ENCODE data around the gene BHLHE40. TPM values are rescaled to one million over a fixed set of nuclear protein-coding genes. Genes with fewer than 3 reads are reported as not detected.

BHLHE40 gene
- polyA plus RNA-seq, 3 donors: 20.2 to 167 (median 23.4) TPM

GRCh38 chr3:4939276-4939675, 40.0 kb upstream of the BHLHE40 start:
- H3K4me3 Mint-ChIP-seq: no peak overlapping the region
- Histone ChIP-seq H3K36me3 (replicated peaks in 1 of 2; ENCODE audit: control insufficient read depth in 1 of 2, insufficient read depth in 2 of 2, low read length in 2 of 2) (no peaks in the 10 kb centered on the region), H3K79me2 (ENCODE audit: insufficient read depth, low read length) (no peaks in the 10 kb centered on the region), H3K27me3 (ENCODE audit: control insufficient read depth in 2 of 2, insufficient read depth in 2 of 2, low read length in 2 of 2) (no peaks in the 10 kb centered on the region), H3K9ac (ENCODE audit: insufficient read depth, low read length, poor library complexity, severe bottlenecking) (no peak overlapping the region), H2AFZ (ENCODE audit: insufficient read depth, low read depth, low read length, poor library complexity, severe bottlenecking) (no peak overlapping the region), H3K4me2 (replicated peaks; ENCODE audit: extremely low read depth, low read length, poor library complexity, severe bottlenecking) (no peak overlapping the region), H3K27ac (ENCODE audit: low read depth in 1 of 2, low read length in 2 of 2) (no peak overlapping the region), H3K9me3 (replicated peaks in 1 of 2; ENCODE audit: control insufficient read depth in 1 of 2, insufficient read depth in 1 of 2, low read length in 2 of 2) (no peaks in the 10 kb centered on the region), H4K20me1 (ENCODE audit: insufficient read depth, low read length) (no peaks in the 10 kb centered on the region), H3K4me3 (replicated peaks in 1 of 3; ENCODE audit: low read depth in 2 of 3, low read length in 3 of 3) (no peak overlapping the region), H3K4me1 (ENCODE audit: control insufficient read depth in 1 of 2, insufficient read depth in 2 of 2, low read length in 2 of 2) (no peaks in the 10 kb centered on the region)
- no peak for DNase-seq
- H3K9me3 Mint-ChIP-seq: no peaks in the 10 kb centered on the region
- no peak overlapping the region for H3K27ac Mint-ChIP-seq
- intact Hi-C loops (cut with micrococcal nuclease): no loop called here
- H3K36me3 Mint-ChIP-seq: no peaks in the 10 kb centered on the region
- no peaks in the 10 kb centered on the region for H3K4me1 Mint-ChIP-seq
- no CpG with 5 or more reads among the region's 3 CpGs for WGBS (ENCODE audit: insufficient coverage)
- TF ChIP-seq CTCF (IDR thresholded peaks at IDR 0.05): no peak
- H3K27me3 Mint-ChIP-seq (ENCODE audit: low read depth in 3 of 3): peaks cover 0 to 3% (median 3%) of the 10 kb centered on the region in 3 donors

- Histone ChIP-seq H3K27me3 (ENCODE audit: control insufficient read depth in 2 of 2, insufficient read depth in 2 of 2, low read length in 2 of 2) (no peaks in the 10 kb centered on the region), H2AFZ (ENCODE audit: insufficient read depth, low read depth, low read length, poor library complexity, severe bottlenecking) (no peak overlapping the region), H3K36me3 (replicated peaks in 1 of 2; ENCODE audit: control insufficient read depth in 1 of 2, insufficient read depth in 2 of 2, low read length in 2 of 2) (no peaks in the 10 kb centered on the region), H3K27ac (ENCODE audit: low read depth in 1 of 2, low read length in 2 of 2) (no peak overlapping the region), H4K20me1 (ENCODE audit: insufficient read depth, low read length) (no peaks in the 10 kb centered on the region), H3K4me3 (replicated peaks in 1 of 3; ENCODE audit: low read depth in 2 of 3, low read length in 3 of 3) (no peak overlapping the region), H3K4me2 (replicated peaks; ENCODE audit: extremely low read depth, low read length, poor library complexity, severe bottlenecking) (no peak overlapping the region), H3K9ac (ENCODE audit: insufficient read depth, low read length, poor library complexity, severe bottlenecking) (no peak overlapping the region), H3K9me3 (replicated peaks in 1 of 2; ENCODE audit: control insufficient read depth in 1 of 2, insufficient read depth in 1 of 2, low read length in 2 of 2) (no peaks in the 10 kb centered on the region), H3K4me1 (ENCODE audit: control insufficient read depth in 1 of 2, insufficient read depth in 2 of 2, low read length in 2 of 2) (no peaks in the 10 kb centered on the region), H3K79me2 (ENCODE audit: insufficient read depth, low read length) (no peaks in the 10 kb centered on the region)
- intact Hi-C loops (cut with micrococcal nuclease): no loop called here
- H3K27ac Mint-ChIP-seq: no peak overlapping the region
- no peaks in the 10 kb centered on the region for H3K36me3 Mint-ChIP-seq
- H3K9me3 Mint-ChIP-seq: no peaks in the 10 kb centered on the region
- DNase-seq: no peak
- 96% methylated on average over 3 of the region's 4 CpGs for WGBS (ENCODE audit: insufficient coverage)
- H3K4me3 Mint-ChIP-seq: no peak overlapping the region
- no peaks in the 10 kb centered on the region for H3K27me3 Mint-ChIP-seq (ENCODE audit: low read depth in 3 of 3)
- no peaks in the 10 kb centered on the region for H3K4me1 Mint-ChIP-seq
- no peak for TF ChIP-seq CTCF (IDR thresholded peaks at IDR 0.05)
Observed at GRCh38 chr3:4940985-4941384, 38.3 kb upstream of the BHLHE40 start.
